HCT116 (cell line): Measurements from ENCODE around the gene ARHGEF10L. TPM values are rescaled to one million over a fixed set of nuclear protein-coding genes. Genes with fewer than 3 reads are reported as not detected.

ENCODE experiments used
- ATAC-seq: fragments of 200-7000 bp; cut with Tn5 transposase; 2 replicates; pipeline ENCODE4 v1.9.1; 2020; ENCODE audit warnings: mild to moderate bottlenecking, moderate library complexity
- BruUV-seq: library from RNA; stranded (reverse); fragments of 400-500 nt; replicated peaks from 2 replicates; lab custom pipeline; 2021; lab: Mats Ljungman, UMichigan
- CTCF ChIA-PET: fragments of 300-600 bp; sonication (Branson Sonifier 250); formaldehyde crosslinking; loops from one replicate; lab custom pipeline; 2021; ENCODE audit warnings: antibody characterized with exemption; lab: Charles Lee
- POLR2A ChIA-PET: fragments of 300-600, 350-600 bp; sonication (Branson Sonifier 250); formaldehyde crosslinking; loops from one replicate; lab custom pipeline; 2021; ENCODE audit warnings: antibody characterized with exemption; lab: Charles Lee
- RAD21 ChIA-PET, 2 experiments: fragments of 300-600 bp; sonication (Branson Sonifier 250); formaldehyde crosslinking; loops; one replicate each; lab custom pipeline; 2023; ENCODE audit warnings: low total read pairs in 2 of 2; ENCODE audit not compliant: uncharacterized antibody in 2 of 2, unreplicated experiment in 2 of 2, low non-redundant PET in 1 of 2; lab: Charles Lee
- DNase-seq: peaks from one replicate; pipeline ENCODE4 v3.0.0-alpha.2; 2010; ENCODE audit warnings: low read depth, low spot score
- H2AFZ ChIP-seq: fragments of 200-600 bp; shearing (Covaris generic), sonication (generic); 2 replicates; pipeline ENCODE4 v1.6.1; 2017; ENCODE audit warnings: low read depth, mixed run types, mixed read lengths, antibody characterized with exemption, low read length; ENCODE audit not compliant: poor library complexity, severe bottlenecking
- H3K27ac ChIP-seq: 2 replicates; pipeline ENCODE4 v1.5.1; 2012; ENCODE audit warnings: low read depth, low read length
- H3K27me3 ChIP-seq: fragments of 200-600 bp; sonication (generic); 2 replicates; pipeline ENCODE4 v1.6.1; 2016; ENCODE audit warnings: mixed run types, low read length, mixed read lengths; ENCODE audit not compliant: insufficient read depth
- H3K36me3 ChIP-seq, 2 experiments: fragments of 200-500 bp in 1 of 2; fragments of 200-600 bp in 1 of 2; sonication (Bioruptor generic) in 1 of 2; sonication (generic) in 1 of 2; 2 replicates each; pipeline versions ENCODE4 v1.5.1 to v1.6.1; 2014 to 2016; ENCODE audit warnings: low read length in 2 of 2, inconsistent platforms in 1 of 2, mixed read lengths in 1 of 2, mixed run types in 1 of 2; ENCODE audit not compliant: insufficient read depth in 2 of 2, control insufficient read depth in 1 of 2
- H3K4me1 ChIP-seq, 2 experiments: fragments of 200-600 bp in 1 of 2; sonication (generic) in 1 of 2; 2 replicates each; pipeline versions ENCODE4 v1.5.1 to v1.6.1; 2012 to 2017; ENCODE audit warnings: low read length in 2 of 2, inconsistent platforms in 1 of 2, mild to moderate bottlenecking in 1 of 2, mixed read lengths in 1 of 2, mixed run types in 1 of 2, moderate library complexity in 1 of 2; ENCODE audit not compliant: insufficient read depth in 2 of 2, control insufficient read depth in 1 of 2
- H3K4me2 ChIP-seq: fragments of 200-600 bp; sonication (generic); 2 replicates; pipeline ENCODE4 v1.6.1; 2017; ENCODE audit warnings: mixed run types, low read length, mixed read lengths
- H3K4me3 ChIP-seq, 2 experiments: fragments of 200-600 bp in 1 of 2; sonication (generic) in 1 of 2; replicated peaks in 1 of 2; 2 replicates each; pipeline ENCODE4 v1.5.1; 2011 to 2016; ENCODE audit warnings: low read length in 2 of 2, control low read depth in 1 of 2, low read depth in 1 of 2, mild to moderate bottlenecking in 1 of 2, mixed read lengths in 1 of 2, mixed run types in 1 of 2
- H3K79me2 ChIP-seq: fragments of 200-600 bp; sonication (generic); 2 replicates; pipeline ENCODE4 v1.6.1; 2017; ENCODE audit warnings: mild to moderate bottlenecking, mixed run types, low read length, moderate library complexity, mixed read lengths; ENCODE audit not compliant: insufficient read depth
- H3K9ac ChIP-seq: fragments of 200-600 bp; sonication (generic); 2 replicates; pipeline ENCODE4 v1.6.1; 2016; ENCODE audit warnings: low read length, mixed read lengths
- H3K9me2 ChIP-seq: fragments of 200-600 bp; sonication (generic), shearing (Covaris generic); 2 replicates; pipeline ENCODE4 v1.6.1; 2017; ENCODE audit warnings: mixed run types, mild to moderate bottlenecking, moderate library complexity; ENCODE audit not compliant: insufficient read depth
- H3K9me3 ChIP-seq, 2 experiments: fragments of 200-500 bp in 1 of 2; fragments of 200-600 bp in 1 of 2; sonication (Bioruptor generic) in 1 of 2; sonication (generic) in 1 of 2; 2 replicates each; pipeline ENCODE4 v1.6.1; 2014 to 2017; ENCODE audit warnings: low read length in 2 of 2, mixed read lengths in 2 of 2, inconsistent platforms in 1 of 2, low read depth in 1 of 2, mild to moderate bottlenecking in 1 of 2, mixed run types in 1 of 2, moderate library complexity in 1 of 2; ENCODE audit not compliant: control insufficient read depth in 1 of 2, insufficient read depth in 1 of 2
- H4K20me1 ChIP-seq: fragments of 200-600 bp; sonication (generic), shearing (Covaris generic); 2 replicates; pipeline ENCODE4 v1.6.1; 2017; ENCODE audit warnings: mixed run types, mild to moderate bottlenecking, moderate library complexity; ENCODE audit not compliant: insufficient read depth
- CEBPB ChIP-seq: IDR thresholded peaks from 2 replicates; pipeline ENCODE4 v1.6.1; 2012; ENCODE audit warnings: low read depth
- CTCF ChIP-seq, 3 experiments: fragments of 200-600 bp in 1 of 3; sonication (generic) in 1 of 3; IDR thresholded peaks in 2 of 3; conservative IDR thresholded peaks in 1 of 3; 2 replicates each; pipeline ENCODE4 v1.5.1; 2012 to 2017; ENCODE audit warnings: low read depth in 2 of 3, low read length in 2 of 3, antibody characterized with exemption in 1 of 3, borderline replicate concordance in 1 of 3, control low read depth in 1 of 3, mild to moderate bottlenecking in 1 of 3, mixed read lengths in 1 of 3, mixed run types in 1 of 3, moderate library complexity in 1 of 3; ENCODE audit not compliant: insufficient read depth in 1 of 3
- EGR1 ChIP-seq: IDR thresholded peaks from 2 replicates; pipeline ENCODE4 v1.6.1; 2012; ENCODE audit warnings: low read depth
- ELF1 ChIP-seq: IDR thresholded peaks from 2 replicates; pipeline ENCODE4 v1.6.1; 2012; ENCODE audit warnings: low read depth, borderline replicate concordance
- EZH2phosphoT487 ChIP-seq: fragments of 200-600 bp; IDR thresholded peaks from 2 replicates; pipeline ENCODE4 v1.6.1; 2018; ENCODE audit warnings: antibody characterized with exemption, borderline replicate concordance
- FOSL1 ChIP-seq: IDR thresholded peaks from 2 replicates; pipeline ENCODE4 v1.6.1; 2012; ENCODE audit warnings: low read depth
- JUND ChIP-seq: IDR thresholded peaks from 2 replicates; pipeline ENCODE4 v1.6.1; 2012
- MAX ChIP-seq: IDR thresholded peaks from 2 replicates; pipeline ENCODE4 v1.6.1; 2012
- POLR2A ChIP-seq: IDR thresholded peaks from 2 replicates; pipeline ENCODE4 v1.7.0; 2011; ENCODE audit warnings: borderline replicate concordance; ENCODE audit not compliant: insufficient read depth, insufficient read length; ENCODE audit errors: extremely low read depth
- POLR2AphosphoS5 ChIP-seq: IDR thresholded peaks from 2 replicates; pipeline ENCODE4 v1.6.1; 2011; ENCODE audit warnings: mild to moderate bottlenecking, low read depth, low read length, moderate library complexity
- RAD21 ChIP-seq: IDR thresholded peaks from 2 replicates; pipeline ENCODE4 v1.6.1; 2012; ENCODE audit warnings: low read depth, mild to moderate bottlenecking
- SIN3A ChIP-seq: IDR thresholded peaks from 2 replicates; pipeline ENCODE4 v1.6.1; 2012; ENCODE audit warnings: low read depth
- TCF7L2 ChIP-seq: IDR thresholded peaks from 2 replicates; pipeline ENCODE4 v1.7.0; 2011; ENCODE audit warnings: borderline replicate concordance, inconsistent platforms; ENCODE audit not compliant: insufficient read depth, insufficient read length; ENCODE audit errors: extremely low read depth
- YY1 ChIP-seq: IDR thresholded peaks from 2 replicates; pipeline ENCODE4 v1.6.1; 2011; ENCODE audit warnings: low read length, low read depth, moderate library complexity, mild to moderate bottlenecking; ENCODE audit not compliant: insufficient replicate concordance; ENCODE audit errors: extremely low read depth
- ZBTB33 ChIP-seq: IDR thresholded peaks from 2 replicates; pipeline ENCODE4 v1.6.1; 2011; ENCODE audit warnings: mild to moderate bottlenecking, low read length, moderate library complexity; ENCODE audit not compliant: insufficient replicate concordance; ENCODE audit errors: extremely low read depth
- ZFX ChIP-seq: fragments of 450-650 bp; IDR thresholded peaks from 2 replicates; pipeline ENCODE4 v1.6.1; 2017
- ZNF274 ChIP-seq: fragments of 200-500 bp; sonication (Bioruptor generic); IDR thresholded peaks from 2 replicates; pipeline ENCODE4 v1.6.1; 2014; ENCODE audit warnings: mild to moderate bottlenecking, low read depth, low read length, inconsistent platforms
- intact Hi-C: fragments of 100-400 bp; cut with micrococcal nuclease; formaldehyde crosslinking; loops from 2 replicates; pipeline ENCODE4 v1.10.0; 2022
- total RNA-seq: library from RNA; stranded (reverse); gene quantifications from one replicate; pipeline ENCODE4 v1.2.1, GENCODE V29; 2021; ENCODE audit not compliant: unreplicated experiment

Gene ARHGEF10L
- total RNA-seq, 1 experiment from 2014 or later, result 14.7 TPM

GRCh38 chr1:17699581-17699980, 160.1 kb downstream of the ARHGEF10L start:
- H3K9ac ChIP-seq, result no peak overlapping the region
- peaks cover 4 to 6% of the 10 kb centered on the region in 2 experiments for H3K4me1 ChIP-seq
- no peak overlapping the region for H3K4me2 ChIP-seq
- CTCF ChIA-PET, result no interaction called here
- intact Hi-C loops, result no loop called here
- ATAC-seq (no peak), DNase-seq (no peak)
- BruUV-seq, result no TSS peak
- H3K4me3 ChIP-seq, result no peak overlapping the region
- no peaks in the 10 kb centered on the region for H3K9me2 ChIP-seq
- H3K27ac ChIP-seq, result no peak overlapping the region
- no peaks in the 10 kb centered on the region for H3K79me2 ChIP-seq
- TF ChIP-seq YY1 (no peak), POLR2AphosphoS5 (no peak), ZNF274 (no peak), JUND (no peak), CTCF (IDR thresholded peaks at IDR 0.05 in 2 of 3, conservative IDR thresholded peaks at IDR 0.05 in 1 of 3; ENCODE audit: borderline replicate concordance in 1 of 3, insufficient read depth in 1 of 3, low read depth in 2 of 3, low read length in 2 of 3) (no peak), SIN3A (no peak), TCF7L2 (no peak), EZH2phosphoT487 (no peak), MAX (no peak), POLR2A (no peak), ELF1 (no peak), CEBPB (no peak), RAD21 (no peak), ZFX (no peak), EGR1 (no peak), ZBTB33 (no peak), FOSL1 (no peak)
- no peaks in the 10 kb centered on the region for H3K27me3 ChIP-seq
- no peaks in the 10 kb centered on the region for H3K36me3 ChIP-seq
- POLR2A ChIA-PET, result no interaction called here
- no peak overlapping the region for H2AFZ ChIP-seq
- H3K9me3 ChIP-seq, result no peaks in the 10 kb centered on the region
- no peaks in the 10 kb centered on the region for H4K20me1 ChIP-seq
- RAD21 ChIA-PET, result no interaction called here
